NB4 (cell line): Measurements from ENCODE around the gene TXNRD2.

Experiments
- DNase-seq: peaks from one replicate; pipeline ENCODE4 v3.0.0; 2010; ENCODE audit warnings: low read depth
- H3K4me3 ChIP-seq: one replicate; pipeline ENCODE4 v1.5.1; 2011; ENCODE audit warnings: mild to moderate bottlenecking, low read depth, low read length, moderate library complexity
- CTCF ChIP-seq: IDR thresholded peaks from one replicate; pipeline ENCODE4 v1.5.1; 2012; ENCODE audit warnings: low read depth, low read length
- MAX ChIP-seq: IDR thresholded peaks from 2 replicates; pipeline ENCODE4 v1.6.1; 2011; ENCODE audit warnings: low read depth, low read length
- MYC ChIP-seq: IDR thresholded peaks from 2 replicates; pipeline ENCODE4 v1.6.1; 2011; ENCODE audit warnings: low read depth, low read length
- POLR2A ChIP-seq: IDR thresholded peaks from 2 replicates; pipeline ENCODE4 v1.6.1; 2011; ENCODE audit warnings: mild to moderate bottlenecking; ENCODE audit not compliant: insufficient read length; ENCODE audit errors: extremely low read depth

TXNRD2 gene

DNA sequence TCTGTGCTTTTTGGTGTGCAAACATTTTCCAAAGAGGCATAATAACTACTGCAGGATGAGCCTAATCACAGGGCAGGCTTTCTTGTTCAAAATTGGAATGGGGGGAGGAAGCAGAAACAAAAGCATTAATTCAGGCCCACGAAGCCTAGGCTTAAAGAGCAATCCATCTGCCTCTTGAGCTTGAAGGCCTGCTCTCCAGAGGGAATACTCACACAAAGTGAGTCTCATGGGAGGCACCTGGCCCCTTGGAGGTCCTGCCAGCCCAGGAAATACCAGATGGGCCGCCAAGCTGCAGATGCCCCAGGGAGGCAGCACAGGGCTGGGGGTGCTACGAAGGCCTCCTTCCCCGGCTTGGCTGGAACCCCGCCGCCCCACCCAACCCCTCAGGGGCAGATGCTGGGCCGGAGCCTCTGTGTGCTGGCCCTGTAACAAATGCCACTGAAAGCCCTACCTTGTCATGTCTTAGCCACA lies 39.3 kb downstream of the TXNRD2 start:
- TF ChIP-seq CTCF: no peak
- TF ChIP-seq POLR2A: no peak
- TF ChIP-seq MYC: no peak
- no peak for TF ChIP-seq MAX
- H3K4me3 ChIP-seq: no peak overlapping the region
- DNase-seq: no peak

DNA sequence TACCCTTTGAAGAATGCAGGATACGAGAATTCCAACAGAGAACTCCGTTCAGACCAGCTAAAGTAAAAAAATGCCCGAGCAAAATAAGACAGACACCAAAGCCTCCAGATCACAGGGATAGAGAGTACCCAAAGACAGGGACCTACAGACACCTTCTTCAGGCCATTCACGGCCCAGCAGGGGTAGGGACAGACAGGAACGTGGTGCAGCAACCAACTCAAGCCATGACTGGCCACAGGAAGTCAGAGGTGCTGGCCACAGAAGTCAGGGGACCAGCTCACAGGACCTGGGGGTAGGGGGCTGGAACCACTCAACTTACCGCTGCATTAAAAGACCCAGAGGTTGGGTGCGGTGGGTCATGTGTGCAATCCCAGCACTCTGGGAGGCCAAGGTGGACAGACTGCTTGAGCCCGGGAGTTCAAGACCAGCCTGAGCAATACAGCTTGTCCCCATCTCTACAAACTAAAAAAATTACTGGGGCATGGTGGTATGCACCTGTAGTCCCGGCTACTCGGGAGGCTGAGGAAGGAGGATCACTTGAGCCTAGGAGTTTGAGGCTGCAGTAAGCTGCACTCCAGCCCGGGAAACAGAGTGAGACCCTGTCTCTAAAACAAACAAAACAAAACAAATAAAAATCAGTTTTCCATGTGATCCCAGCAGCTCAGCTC lies 39.9 kb downstream of the TXNRD2 start:
- no peak for DNase-seq
- H3K4me3 ChIP-seq: no peak overlapping the region
- TF ChIP-seq MAX: no peak
- TF ChIP-seq POLR2A: no peak
- TF ChIP-seq CTCF: no peak
- no peak for TF ChIP-seq MYC

- no peak for DNase-seq
- TF ChIP-seq MYC (no peak), MAX (no peak), CTCF (no peak), POLR2A (no peak)
- no peak overlapping the region for H3K4me3 ChIP-seq
Observed at GRCh38 chr22:19900707-19901436, 40.7 kb downstream of the TXNRD2 start.

GRCh38 chr22:19898831-19899567 lies 42.6 kb downstream of the TXNRD2 start:
- TF ChIP-seq POLR2A: no peak
- no peak for TF ChIP-seq MYC
- no peak for TF ChIP-seq CTCF
- no peak for TF ChIP-seq MAX
- H3K4me3 ChIP-seq: no peak overlapping the region
- no peak for DNase-seq

- H3K4me3 ChIP-seq: no peak overlapping the region
- DNase-seq: no peak
- TF ChIP-seq MYC (no peak), MAX (no peak), POLR2A (no peak), CTCF (no peak)
Observed at GRCh38 chr22:19898145-19898544, 43.5 kb downstream of the TXNRD2 start.
